Brain pericyte (primary cell): Measurements from ENCODE around the gene LUZP2.

ENCODE experiments used
- DNase-seq: peaks from one replicate; pipeline ENCODE4 v3.0.0-alpha.2; 2012; ENCODE audit warnings: low read depth, low spot score

Gene LUZP2

GRCh38 chr11:24709928-24710565 is 213.2 kb downstream of the LUZP2 start:
- no peak for DNase-seq

DNA sequence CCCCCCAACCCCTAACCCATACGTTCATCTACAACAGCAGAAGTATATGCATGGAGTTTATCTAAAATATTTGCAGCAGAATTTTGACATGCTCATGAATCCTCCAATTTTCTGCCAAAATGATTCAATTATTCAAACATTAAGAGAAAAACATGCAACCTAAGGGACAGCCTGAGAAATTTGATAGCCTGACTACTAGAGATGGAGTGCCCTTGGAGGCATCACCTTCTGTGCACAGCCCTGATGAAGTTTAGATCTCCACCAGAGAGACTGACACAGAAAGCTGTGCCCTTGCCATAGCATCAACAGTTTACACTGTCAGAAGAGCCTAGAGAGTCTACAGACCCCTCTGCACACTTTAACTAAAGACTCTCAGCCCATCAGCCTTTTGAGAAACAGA is 217.7 kb downstream of the LUZP2 start:
- DNase-seq = no peak

GRCh38 chr11:24716403-24716802 is 219.6 kb downstream of the LUZP2 start:
- no peak for DNase-seq

DNA sequence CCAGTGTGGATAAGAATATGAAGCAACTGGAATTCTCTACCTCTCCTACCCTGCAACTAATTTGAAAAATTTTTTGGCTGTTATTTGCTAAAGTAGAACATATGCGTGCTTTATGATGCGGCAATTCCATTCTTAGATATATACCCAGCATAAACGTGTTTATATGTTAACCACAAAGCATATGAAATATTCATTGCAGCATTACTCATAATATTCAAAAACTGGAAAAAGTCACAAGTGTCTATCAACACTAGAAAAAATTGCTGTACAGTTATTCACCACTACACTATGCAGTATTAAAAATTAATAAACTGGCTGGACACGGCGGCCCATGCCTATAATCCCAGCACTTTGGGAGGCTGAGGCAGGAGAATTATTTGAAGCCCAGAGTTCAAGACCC is 226.4 kb downstream of the LUZP2 start:
- no peak for DNase-seq

- no peak for DNase-seq
Observed at GRCh38 chr11:24731554-24731953, 234.7 kb downstream of the LUZP2 start.

GRCh38 chr11:24734742-24735237 is 237.9 kb downstream of the LUZP2 start:
- no peak for DNase-seq

DNA sequence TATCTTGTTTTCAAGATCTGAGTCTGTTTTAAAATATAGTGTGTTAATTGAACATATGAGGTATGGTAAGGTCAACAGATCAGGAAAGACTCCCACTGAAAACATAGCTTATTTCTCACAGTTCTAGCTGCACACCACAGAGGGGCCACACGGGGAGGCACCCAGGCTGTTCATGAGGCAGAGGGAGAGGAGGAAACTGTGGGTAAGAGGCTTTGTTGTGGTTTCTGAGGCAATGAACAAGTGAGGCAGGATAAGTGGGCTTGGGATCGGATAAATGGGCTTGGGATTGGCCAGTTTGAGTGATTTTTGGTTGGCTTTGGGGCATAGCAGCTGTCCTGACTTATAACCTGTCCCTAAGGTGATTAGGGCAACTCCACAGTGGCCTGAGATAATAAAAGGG is 242.1 kb downstream of the LUZP2 start:
- no peak for DNase-seq

DNA sequence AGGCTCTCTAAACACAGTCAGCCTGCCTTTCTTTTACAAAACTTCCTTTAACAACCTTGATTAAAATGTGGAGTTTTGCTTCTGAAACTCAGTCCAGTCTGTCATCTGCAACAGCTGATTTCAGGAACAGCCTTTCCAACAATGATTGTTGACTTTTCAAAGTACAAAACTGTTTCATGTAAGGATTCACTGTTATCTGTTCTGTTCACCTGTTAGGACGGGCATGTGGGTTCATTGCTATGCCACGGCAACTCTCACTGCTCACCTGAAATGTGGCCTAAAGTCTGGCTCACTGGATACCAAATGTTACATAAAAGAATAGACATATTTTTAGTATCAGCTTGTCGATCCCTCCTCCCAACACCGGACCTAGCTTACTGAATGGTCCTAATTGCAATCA is 242.8 kb downstream of the LUZP2 start:
- DNase-seq = no peak

DNA sequence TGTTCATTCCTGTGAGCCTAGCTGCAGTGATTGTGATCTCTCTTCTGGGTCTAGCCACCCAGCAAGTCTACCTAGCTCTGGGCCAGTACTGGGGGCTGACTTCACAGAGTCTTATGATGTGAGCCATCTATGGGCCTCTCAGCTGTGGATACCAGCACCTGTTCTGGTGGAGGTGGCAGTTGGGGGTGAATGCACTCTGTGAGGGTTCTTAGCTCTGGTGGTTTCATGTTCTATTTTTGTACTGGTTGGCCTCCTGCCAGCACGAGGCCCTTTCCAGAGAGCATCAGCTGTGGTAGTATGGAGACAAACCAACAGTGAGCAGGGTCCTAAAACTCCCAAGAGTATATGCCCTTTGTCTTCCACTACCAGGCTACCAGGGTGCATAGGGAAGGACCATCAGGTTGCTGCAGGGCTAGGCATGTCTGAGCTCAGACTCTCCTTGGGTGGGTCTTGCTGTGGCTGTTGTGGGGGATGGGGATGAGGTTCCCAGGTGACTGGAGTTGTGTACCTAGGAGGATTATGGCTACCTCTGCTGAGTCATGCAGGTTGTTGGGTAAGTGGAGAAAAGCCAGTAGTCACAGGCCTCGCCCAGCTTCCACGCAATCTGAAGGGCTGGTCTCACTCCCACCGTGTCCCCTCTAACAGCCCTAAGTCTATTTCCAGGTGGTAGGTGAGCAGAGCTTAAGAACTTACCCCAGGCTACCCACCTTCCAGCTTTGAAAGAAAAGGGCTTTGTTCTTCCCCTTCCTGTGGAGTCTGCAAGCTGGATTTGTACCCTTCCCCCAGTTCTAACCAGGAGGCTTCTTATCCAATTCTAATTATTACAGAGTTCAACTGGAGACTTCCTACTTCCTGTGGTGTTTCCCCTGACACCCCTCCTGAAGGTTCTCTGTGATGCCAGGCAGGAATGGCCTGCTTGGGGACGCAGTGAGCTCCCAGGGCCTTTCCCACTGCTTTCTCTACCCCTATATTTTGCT is 250.7 kb downstream of the LUZP2 start:
- no peak for DNase-seq

GRCh38 chr11:24748261-24748660 is 251.4 kb downstream of the LUZP2 start:
- no peak for DNase-seq

- DNase-seq = no peak
Observed at GRCh38 chr11:24754406-24754805, 257.6 kb downstream of the LUZP2 start.

DNA sequence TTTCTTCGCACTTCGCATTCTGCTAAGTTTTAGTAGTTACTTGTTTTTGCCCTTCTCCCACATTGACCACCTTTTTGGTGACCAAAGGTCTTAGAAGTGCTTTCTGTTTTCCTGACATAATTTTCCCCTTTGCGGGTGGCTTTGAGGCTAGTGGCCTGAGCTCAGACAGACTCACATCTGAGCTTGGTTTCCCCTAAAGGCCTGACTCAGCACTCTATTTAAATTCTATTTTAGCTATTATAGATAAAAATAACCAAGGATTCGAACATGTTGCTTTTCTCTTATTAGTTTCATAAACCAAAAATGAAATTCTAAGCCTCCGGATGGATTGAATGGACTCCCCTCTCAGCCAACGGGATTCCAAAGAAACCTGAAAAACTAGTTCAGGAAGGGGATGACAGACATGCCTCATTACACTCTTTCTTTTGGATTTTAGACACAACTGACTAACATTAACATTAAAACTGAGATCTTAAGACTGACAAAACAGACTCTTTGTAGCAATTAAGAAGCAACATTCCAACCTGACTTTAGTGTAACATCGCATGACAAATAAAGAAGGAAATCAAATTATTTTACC is 258.5 kb downstream of the LUZP2 start:
- DNase-seq = no peak

DNA sequence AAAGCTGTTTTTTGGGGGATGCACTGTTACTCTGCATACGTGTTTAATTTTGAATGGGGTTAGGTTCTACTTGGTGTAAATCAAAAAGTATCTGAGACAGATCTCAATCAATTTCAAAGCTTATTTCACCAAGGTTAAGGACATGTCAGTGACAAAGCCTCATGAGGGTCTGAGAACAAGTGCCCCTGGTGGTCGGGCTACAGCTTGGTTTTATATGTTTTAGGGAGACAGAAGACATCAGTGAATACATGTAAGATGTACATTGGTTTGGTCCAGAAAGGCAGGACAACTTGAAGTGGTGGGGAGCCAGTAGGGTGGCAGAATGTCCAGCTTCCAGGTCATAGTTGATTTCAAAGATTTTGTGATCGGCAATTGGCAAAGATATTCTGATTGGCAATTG is 262.9 kb downstream of the LUZP2 start:
- DNase-seq = no peak

DNA sequence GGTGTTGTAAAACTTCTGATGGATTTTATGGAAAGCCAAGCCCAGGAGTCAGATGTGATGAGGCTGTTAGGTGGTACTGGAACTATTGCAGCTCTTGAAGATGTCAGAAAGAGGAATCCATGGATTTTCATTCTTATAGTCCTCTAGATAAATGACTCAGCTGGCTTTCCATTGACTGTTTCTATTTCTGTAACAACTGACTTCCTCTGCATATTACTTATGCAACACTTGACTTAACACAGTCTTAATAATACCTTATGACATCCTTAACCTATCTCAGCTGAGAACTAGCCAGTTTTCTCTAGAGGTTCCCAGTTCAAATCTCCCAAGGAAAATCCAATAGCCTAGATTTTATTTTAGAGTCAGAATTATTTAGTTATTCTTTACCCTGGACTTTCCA is 263.8 kb downstream of the LUZP2 start:
- no peak for DNase-seq

- DNase-seq = no peak
Observed at GRCh38 chr11:24762076-24762475, 265.2 kb downstream of the LUZP2 start.

- no peak for DNase-seq
Observed at GRCh38 chr11:24767411-24767810, 270.6 kb downstream of the LUZP2 start.

- no peak for DNase-seq
Observed at GRCh38 chr11:24773322-24773721, 276.5 kb downstream of the LUZP2 start.

- no peak for DNase-seq
Observed at GRCh38 chr11:24779791-24780190, 282.9 kb downstream of the LUZP2 start.

DNA sequence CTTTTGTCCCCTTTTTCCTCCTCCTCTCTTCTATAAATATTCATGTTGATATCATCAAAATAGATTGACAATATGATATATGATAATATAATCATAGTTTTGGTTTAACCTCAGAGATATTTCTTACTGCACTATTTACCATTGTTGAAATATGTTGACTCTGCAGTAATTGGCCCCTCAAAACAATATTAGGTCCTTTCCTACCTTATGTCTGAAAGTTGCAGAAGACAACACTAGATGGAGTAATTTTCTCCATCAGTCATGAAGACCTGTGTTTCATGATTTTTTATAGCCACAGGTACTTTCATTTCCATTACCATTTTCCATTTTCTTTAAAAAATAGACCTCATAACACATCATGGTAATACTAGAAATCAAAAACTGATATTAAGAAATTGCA is 284.4 kb downstream of the LUZP2 start:
- DNase-seq = no peak

DNA sequence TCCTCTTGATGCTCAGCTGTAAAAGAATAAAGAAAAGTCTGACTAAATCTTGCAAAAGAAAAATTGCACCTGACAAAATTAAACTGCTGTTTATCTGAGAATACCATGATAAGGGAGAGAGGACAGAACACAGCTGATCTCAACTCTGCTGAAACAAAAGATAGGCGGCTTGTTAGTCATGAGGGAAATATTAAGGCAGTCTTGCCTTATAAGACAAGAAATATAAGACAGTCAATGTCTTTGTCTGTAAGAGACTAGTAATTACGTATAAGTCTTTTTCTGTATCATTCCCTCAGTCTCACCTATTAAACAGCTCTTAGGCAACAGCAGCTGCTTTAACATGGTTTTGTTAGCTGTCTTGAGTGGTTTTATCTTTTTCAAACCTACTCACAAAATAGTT is 296.6 kb downstream of the LUZP2 start:
- no peak for DNase-seq

- no peak for DNase-seq
Observed at GRCh38 chr11:24794064-24794463, 297.2 kb downstream of the LUZP2 start.

DNA sequence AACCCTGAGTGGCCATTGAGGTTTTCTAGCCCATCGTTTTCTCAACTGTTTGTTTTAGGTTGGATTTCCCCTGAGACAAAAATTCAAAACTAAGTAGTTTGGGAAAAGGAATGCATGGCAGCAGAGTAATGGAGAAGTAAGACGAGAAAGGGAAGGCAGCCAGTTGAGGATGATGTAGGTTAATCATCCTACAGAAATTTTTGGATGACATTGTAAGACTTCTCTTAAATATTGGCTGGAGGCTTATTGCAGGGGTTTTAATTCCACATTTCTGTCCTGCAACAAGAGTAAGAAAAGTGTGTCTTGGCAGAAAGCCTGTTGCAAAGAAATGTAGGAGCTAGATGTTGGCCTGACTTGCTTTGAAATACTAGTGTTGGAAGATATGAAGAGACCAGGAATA is 308.8 kb downstream of the LUZP2 start:
- no peak for DNase-seq

DNA sequence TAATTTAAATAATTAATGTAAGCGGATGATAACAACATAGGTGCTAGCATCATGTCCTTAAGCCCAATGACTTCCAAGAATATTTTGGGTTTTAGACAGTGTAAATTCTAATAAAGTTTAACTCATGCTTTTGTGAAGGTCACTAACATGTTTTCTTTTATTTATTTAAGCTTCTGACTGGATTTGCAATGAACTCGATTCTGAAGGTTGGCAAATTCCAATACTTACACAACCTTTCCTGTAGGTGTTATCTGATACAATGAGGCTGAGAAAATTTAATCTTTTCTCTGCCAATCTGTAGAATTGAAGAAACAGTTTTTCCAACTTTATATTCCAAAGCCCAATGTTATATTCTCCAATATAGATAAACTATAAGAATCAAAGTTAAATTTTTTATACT is 311.3 kb downstream of the LUZP2 start:
- no peak for DNase-seq
